Measurements from ENCODE around the gene MRPL52. TPM values are rescaled to one million over a fixed set of nuclear protein-coding genes. Genes with fewer than 3 reads are reported as not detected.
A peak's percentile ranks its signal among the peaks of the same experiment; 100 is the strongest.
"Not testable (repeated sequence)": the region's sequence is repeated elsewhere in the genome, so short reads cannot be mapped to it uniquely, and the experiment has no call there.

The MRPL52 gene
- total RNA-seq, 1 donor from 2014 or later = 71.7 TPM

- DNase-seq (ENCODE audit: low read depth, low spot score) = peak; percentile 47
Observed at GRCh38 chr14:22852940-22853767, 23.5 kb downstream of the MRPL52 start.

DNA sequence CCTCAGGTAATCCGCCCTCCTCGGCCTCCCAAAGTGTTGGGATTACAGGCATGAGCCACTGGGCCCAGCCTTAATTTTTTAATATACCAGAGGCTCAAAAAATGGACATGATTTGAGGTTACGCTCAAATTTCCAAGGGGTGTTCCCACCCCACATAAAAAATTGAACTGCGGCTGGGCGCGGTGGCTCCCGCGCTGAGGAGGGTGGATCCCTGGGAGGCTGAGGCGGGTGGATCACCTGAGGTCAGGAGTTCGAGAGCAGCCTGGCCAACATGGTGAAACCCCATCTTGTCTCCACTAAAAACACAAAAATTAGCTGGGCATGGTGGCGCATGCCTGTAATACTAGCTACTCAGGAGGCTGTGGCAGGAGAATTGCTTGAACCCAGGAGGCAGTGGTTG is 24.6 kb downstream of the MRPL52 start:
- not testable (repeated sequence) for DNase-seq (ENCODE audit: low read depth, low spot score)

DNA sequence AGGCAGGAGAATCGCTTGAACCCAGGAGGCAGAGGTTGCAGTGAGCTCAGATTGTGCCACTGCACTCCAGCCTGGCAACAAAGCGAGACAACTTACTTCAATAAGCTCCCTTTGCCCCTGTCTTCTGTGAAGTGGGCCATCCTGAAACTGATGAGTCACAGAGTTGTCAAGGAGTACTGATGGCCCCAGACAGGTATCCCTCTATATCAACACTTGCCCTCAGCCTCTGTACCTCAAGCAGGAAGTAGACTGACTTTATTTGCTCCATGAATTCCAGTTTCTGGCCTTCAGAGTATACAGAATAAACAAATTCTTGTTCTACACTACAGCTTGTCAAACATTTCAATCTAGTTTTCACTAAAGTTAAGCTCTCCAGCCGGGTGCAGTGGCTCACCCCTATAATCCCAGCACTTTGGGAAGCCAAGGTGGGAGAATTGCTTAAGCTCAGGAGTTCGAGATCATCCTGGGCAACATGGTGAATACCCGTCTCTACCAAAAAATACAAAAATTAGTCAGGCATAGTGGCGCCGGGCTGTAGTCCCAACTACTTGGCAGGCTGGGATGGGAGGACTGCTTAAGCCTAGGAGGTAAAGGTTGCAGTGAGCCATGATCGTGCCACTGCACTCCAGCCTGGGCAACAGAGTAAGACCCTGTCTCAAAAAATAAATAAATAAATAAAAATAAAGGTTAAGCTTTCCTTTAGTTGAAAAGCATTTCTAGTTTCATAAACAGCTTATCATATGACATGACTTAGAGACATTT is 25.5 kb downstream of the MRPL52 start:
- DNase-seq (ENCODE audit: low read depth, low spot score) = no peak

- DNase-seq (ENCODE audit: low read depth, low spot score) = no peak
Observed at GRCh38 chr14:22856428-22856827, 26.7 kb downstream of the MRPL52 start.

DNA sequence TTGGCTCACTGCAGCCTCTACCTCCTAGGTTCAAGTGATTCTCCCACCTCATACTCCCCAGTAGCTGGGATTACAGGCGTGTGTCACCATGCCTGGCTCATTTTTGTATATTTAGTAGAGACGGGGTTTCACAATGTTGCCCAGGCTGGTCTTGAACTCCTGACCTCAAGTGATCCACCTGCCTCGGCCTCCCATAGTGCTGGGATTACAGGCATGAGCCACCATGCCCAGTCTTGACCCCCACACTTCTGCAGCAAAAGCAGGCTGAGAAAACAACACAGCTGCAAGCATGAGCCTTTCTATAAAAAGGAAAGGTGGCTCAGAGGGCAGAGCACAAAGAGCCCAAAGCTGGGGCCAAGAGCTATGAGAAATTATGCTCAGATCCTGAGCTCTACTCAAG is 30.7 kb downstream of the MRPL52 start:
- not testable (repeated sequence) for DNase-seq (ENCODE audit: low read depth, low spot score)

DNA sequence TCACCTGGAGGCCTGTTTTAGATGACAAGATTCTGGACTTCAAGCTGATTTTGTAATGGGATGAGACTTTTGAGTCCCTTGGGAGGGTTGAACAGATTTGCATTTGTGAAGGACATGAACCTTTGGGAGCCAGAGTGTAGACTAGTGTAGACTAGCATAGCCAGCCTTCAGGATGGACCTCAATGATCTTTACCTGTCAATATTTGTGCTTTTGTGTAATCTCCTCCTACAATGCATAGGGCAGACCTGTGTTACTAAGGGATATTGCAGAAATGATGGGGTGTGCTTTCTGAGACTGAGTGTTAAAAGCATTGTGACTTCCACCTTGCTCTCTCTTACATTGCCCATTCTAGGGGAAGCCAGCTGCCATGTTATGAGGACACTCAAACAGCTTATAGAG is 32.0 kb downstream of the MRPL52 start:
- no peak for DNase-seq (ENCODE audit: low read depth, low spot score)

DNA sequence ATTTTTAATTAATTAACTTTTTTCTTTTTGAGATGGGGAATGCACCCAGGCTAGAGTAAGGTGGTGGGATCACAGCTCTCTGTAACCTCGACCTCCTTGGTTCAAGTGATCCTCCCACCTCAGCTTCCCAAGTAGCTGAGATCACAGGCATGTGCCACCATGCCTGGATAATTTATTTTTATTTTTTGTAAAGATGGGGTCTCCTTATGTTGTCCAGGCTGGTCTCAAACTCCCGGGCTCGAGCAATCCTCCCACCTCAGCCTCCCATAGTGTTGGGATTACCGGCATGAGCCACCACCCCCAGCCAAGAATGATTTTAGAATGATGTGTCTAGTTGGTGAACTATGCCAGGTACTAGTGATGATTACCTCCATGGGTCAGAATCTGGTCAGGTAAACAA is 35.3 kb downstream of the MRPL52 start:
- no peak for DNase-seq (ENCODE audit: low read depth, low spot score)

- no peak for DNase-seq (ENCODE audit: low read depth, low spot score)
Observed at GRCh38 chr14:22865424-22866405, 36.0 kb downstream of the MRPL52 start.

DNA sequence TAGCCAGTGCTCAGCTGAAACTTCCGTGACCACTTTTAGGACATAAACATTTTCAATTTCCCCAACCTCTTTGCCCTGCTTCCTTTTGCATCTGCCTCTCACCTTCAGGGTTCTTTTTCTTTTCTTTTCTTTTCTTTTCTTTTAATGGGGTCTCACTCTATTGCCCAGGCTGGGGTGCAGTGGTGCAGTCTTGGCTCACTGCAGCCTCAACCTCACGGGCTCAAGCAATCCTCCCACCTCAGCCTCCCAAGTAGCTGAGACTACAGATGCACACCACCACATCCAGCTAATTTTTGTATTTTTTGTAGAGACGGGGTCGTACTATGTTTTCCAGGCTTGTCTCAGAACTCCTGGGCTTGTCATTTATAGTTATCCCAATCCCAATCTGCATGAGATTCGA is 37.2 kb downstream of the MRPL52 start:
- DNase-seq (ENCODE audit: low read depth, low spot score) = no peak

GRCh38 chr14:22870811-22871223 is 41.1 kb downstream of the MRPL52 start:
- no peak for DNase-seq (ENCODE audit: low read depth, low spot score)

DNA sequence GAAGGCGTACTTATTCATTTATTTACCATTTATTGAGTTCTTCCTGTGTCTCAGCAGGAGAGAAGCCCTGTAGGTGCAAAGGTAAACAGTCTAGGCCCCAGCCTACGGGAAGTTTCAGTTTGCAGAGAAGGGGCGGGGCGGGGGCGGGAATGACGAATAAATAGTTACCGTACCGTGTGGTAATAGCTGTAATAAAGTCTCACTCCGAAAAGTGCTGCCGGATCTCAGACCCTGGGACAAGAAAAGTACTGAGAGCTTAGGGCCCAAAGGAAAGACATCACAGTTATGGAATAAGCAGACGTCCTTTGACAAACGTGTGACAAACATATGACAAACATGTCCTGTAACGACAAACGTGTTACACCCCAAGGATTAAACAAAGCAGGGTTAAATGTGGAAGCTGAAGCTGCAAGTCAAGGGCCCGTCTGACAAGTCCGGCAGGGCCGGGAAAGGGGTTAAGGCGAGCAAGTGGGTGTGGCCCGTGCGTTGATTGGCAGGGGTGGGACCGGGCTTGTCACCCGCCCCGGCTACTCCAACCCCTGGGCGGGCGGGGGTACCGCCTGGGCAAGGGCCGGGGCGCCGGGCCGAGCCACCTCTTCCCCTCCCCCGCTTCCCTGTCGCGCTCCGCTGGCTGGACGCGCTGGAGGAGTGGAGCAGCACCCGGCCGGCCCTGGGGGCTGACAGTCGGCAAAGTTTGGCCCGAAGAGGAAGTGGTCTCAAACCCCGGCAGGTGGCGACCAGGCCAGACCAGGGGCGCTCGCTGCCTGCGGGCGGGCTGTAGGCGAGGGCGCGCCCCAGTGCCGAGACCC is 41.7 kb downstream of the MRPL52 start, which contains the start of gene LRP10:
Gene LRP10 (plus strand): TSS at position 517 of the 809 bp plus-strand sequence. CDS start 564 bp downstream, outside the sequence.
- DNase-seq (ENCODE audit: low read depth, low spot score) = peak; percentile 64

GRCh38 chr14:22872033-22872832 is 42.5 kb downstream of the MRPL52 start:
- no peak for DNase-seq (ENCODE audit: low read depth, low spot score)

DNA sequence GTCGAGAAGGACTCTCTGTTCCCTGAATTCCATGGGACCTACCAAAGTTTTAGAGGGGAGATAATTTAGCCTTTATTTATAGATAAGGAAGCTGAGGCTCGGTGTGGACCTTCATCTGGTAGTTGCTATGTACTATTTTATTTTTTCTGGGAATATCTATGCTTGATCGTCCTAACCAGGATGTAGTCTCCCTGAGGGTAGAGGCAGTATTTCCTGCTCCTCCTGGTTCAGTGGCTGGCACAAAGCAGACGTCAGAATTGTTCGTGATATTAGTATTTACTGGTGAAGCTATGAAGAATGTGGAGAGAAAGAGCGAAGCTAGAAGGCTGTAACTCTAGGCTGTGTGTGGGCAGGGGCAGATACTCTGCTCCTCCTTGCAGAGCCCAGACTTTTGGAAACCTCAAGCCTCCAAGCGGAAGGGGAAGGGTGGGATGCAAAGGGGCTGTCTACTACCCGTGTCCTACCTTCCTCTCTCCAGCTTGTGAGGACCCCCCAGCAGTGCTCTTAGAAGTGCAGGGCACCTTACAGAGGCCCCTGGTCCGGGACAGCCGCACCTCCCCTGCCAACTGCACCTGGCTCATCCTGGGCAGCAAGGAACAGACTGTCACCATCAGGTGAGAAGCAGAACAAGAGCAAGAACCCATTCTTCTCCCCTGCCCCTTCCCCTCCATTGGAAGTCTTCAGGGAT is 43.3 kb downstream of the MRPL52 start:
- no peak for DNase-seq (ENCODE audit: low read depth, low spot score)

- DNase-seq (ENCODE audit: low read depth, low spot score) = no peak
Observed at GRCh38 chr14:22875003-22875747, 45.5 kb downstream of the MRPL52 start.

DNA sequence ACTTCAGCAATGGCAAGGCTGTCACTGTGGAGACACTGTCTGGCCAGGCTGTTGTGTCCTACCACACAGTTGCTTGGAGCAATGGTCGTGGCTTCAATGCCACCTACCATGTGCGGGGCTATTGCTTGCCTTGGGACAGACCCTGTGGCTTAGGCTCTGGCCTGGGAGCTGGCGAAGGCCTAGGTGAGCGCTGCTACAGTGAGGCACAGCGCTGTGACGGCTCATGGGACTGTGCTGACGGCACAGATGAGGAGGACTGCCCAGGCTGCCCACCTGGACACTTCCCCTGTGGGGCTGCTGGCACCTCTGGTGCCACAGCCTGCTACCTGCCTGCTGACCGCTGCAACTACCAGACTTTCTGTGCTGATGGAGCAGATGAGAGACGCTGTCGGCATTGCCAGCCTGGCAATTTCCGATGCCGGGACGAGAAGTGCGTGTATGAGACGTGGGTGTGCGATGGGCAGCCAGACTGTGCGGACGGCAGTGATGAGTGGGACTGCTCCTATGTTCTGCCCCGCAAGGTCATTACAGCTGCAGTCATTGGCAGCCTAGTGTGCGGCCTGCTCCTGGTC is 46.1 kb downstream of the MRPL52 start:
- DNase-seq (ENCODE audit: low read depth, low spot score) = no peak

- DNase-seq (ENCODE audit: low read depth, low spot score) = no peak
Observed at GRCh38 chr14:22877000-22877501, 47.4 kb downstream of the MRPL52 start.
